ENCODE data around the gene DOCK2. TPM values are rescaled to one million over a fixed set of nuclear protein-coding genes. Genes with fewer than 3 reads are reported as not detected.

Gene DOCK2
- total and polyA plus RNA-seq, 2 donors (not counting 1 experiment from before 2014, with no cell fraction given) = 1.1 to 8.9 TPM

- Histone ChIP-seq H3K36me3 (ENCODE audit: control insufficient read depth, insufficient read depth, low read length) (no peaks in the 10 kb centered on the region), H3K4me2 (ENCODE audit: extremely low read depth, insufficient read depth, low read length) (no peak overlapping the region), H3K27me3 (ENCODE audit: control insufficient read depth, insufficient read depth, low read length) (no peaks in the 10 kb centered on the region), H2AFZ (ENCODE audit: low read length) (no peak overlapping the region), H3K9me3 (ENCODE audit: control insufficient read depth, insufficient read depth, low read depth, low read length) (no peaks in the 10 kb centered on the region), H3K4me3 (replicated peaks in 1 of 4; ENCODE audit: control extremely low read depth in 1 of 4, insufficient read depth in 1 of 4, low read depth in 3 of 4, low read length in 4 of 4) (no peak overlapping the region), H3K4me1 (ENCODE audit: control insufficient read depth, extremely low read depth, insufficient read depth, low read length) (no peaks in the 10 kb centered on the region), H3K27ac (ENCODE audit: insufficient read depth, low read length) (no peak overlapping the region), H3K79me2 (ENCODE audit: control insufficient read depth, insufficient read depth, low read length) (no peaks in the 10 kb centered on the region), H4K20me1 (ENCODE audit: control insufficient read depth, extremely low read depth, insufficient read depth, low read length) (no peaks in the 10 kb centered on the region), H3K9ac (ENCODE audit: insufficient read depth, low read length) (no peak overlapping the region)
- DNase-seq (ENCODE audit: low read depth in 2 of 2) = no peak
- TF ChIP-seq EZH2 (IDR thresholded peaks at IDR 0.05; ENCODE audit: low read length, missing control alignments) = no peak
- TF ChIP-seq CTCF (conservative IDR thresholded peaks at IDR 0.05 in 1 of 2, IDR thresholded peaks at IDR 0.05 in 1 of 2; ENCODE audit: low read depth in 1 of 2, low read length in 2 of 2) = no peak
These were observed 144.6 kb downstream of the DOCK2 start for GRCh38 chr5:169781420-169782345.

GRCh38 chr5:169785771-169786618 is 148.9 kb downstream of the DOCK2 start:
- H3K79me2 ChIP-seq (ENCODE audit: control insufficient read depth, insufficient read depth, low read length) = no peaks in the 10 kb centered on the region
- H3K9ac ChIP-seq (ENCODE audit: insufficient read depth, low read length) = no peak overlapping the region
- H3K4me2 ChIP-seq (ENCODE audit: extremely low read depth, insufficient read depth, low read length) = no peak overlapping the region
- H4K20me1 ChIP-seq (ENCODE audit: control insufficient read depth, extremely low read depth, insufficient read depth, low read length) = no peaks in the 10 kb centered on the region
- no peaks in the 10 kb centered on the region for H3K9me3 ChIP-seq (ENCODE audit: control insufficient read depth, insufficient read depth, low read depth, low read length)
- H3K27ac ChIP-seq (ENCODE audit: insufficient read depth, low read length) = no peak overlapping the region
- no peaks in the 10 kb centered on the region for H3K4me1 ChIP-seq (ENCODE audit: control insufficient read depth, extremely low read depth, insufficient read depth, low read length)
- no peak overlapping the region for H3K4me3 ChIP-seq (replicated peaks in 1 of 4; ENCODE audit: control extremely low read depth in 1 of 4, insufficient read depth in 1 of 4, low read depth in 3 of 4, low read length in 4 of 4)
- no peak for TF ChIP-seq CTCF (conservative IDR thresholded peaks at IDR 0.05 in 1 of 2, IDR thresholded peaks at IDR 0.05 in 1 of 2; ENCODE audit: low read depth in 1 of 2, low read length in 2 of 2)
- no peak for TF ChIP-seq EZH2 (IDR thresholded peaks at IDR 0.05; ENCODE audit: low read length, missing control alignments)
- H3K27me3 ChIP-seq (ENCODE audit: control insufficient read depth, insufficient read depth, low read length) = no peaks in the 10 kb centered on the region
- DNase-seq (ENCODE audit: low read depth in 2 of 2) = peak in 1 of 2 donors; percentile 74
- no peak overlapping the region for H2AFZ ChIP-seq (ENCODE audit: low read length)
- no peaks in the 10 kb centered on the region for H3K36me3 ChIP-seq (ENCODE audit: control insufficient read depth, insufficient read depth, low read length)

GRCh38 chr5:169788168-169788567 is 151.1 kb downstream of the DOCK2 start:
- Histone ChIP-seq H3K4me2 (ENCODE audit: extremely low read depth, insufficient read depth, low read length) (no peak overlapping the region), H3K27me3 (ENCODE audit: control insufficient read depth, insufficient read depth, low read length) (no peaks in the 10 kb centered on the region), H3K36me3 (ENCODE audit: control insufficient read depth, insufficient read depth, low read length) (no peaks in the 10 kb centered on the region), H3K4me1 (ENCODE audit: control insufficient read depth, extremely low read depth, insufficient read depth, low read length) (no peaks in the 10 kb centered on the region), H3K27ac (ENCODE audit: insufficient read depth, low read length) (no peak overlapping the region), H2AFZ (ENCODE audit: low read length) (no peak overlapping the region), H4K20me1 (ENCODE audit: control insufficient read depth, extremely low read depth, insufficient read depth, low read length) (no peaks in the 10 kb centered on the region), H3K9ac (ENCODE audit: insufficient read depth, low read length) (no peak overlapping the region), H3K9me3 (ENCODE audit: control insufficient read depth, insufficient read depth, low read depth, low read length) (no peaks in the 10 kb centered on the region), H3K79me2 (ENCODE audit: control insufficient read depth, insufficient read depth, low read length) (no peaks in the 10 kb centered on the region), H3K4me3 (replicated peaks in 1 of 4; ENCODE audit: control extremely low read depth in 1 of 4, insufficient read depth in 1 of 4, low read depth in 3 of 4, low read length in 4 of 4) (no peak overlapping the region)
- TF ChIP-seq EZH2 (IDR thresholded peaks at IDR 0.05; ENCODE audit: low read length, missing control alignments) (no peak), CTCF (conservative IDR thresholded peaks at IDR 0.05 in 1 of 2, IDR thresholded peaks at IDR 0.05 in 1 of 2; ENCODE audit: low read depth in 1 of 2, low read length in 2 of 2) (no peak)
- peak; percentile 56 to 86 for DNase-seq (ENCODE audit: low read depth in 2 of 2)

All from fibroblast of lung (primary cell).